ENCODE results near the gene SLC37A2.
A peak's percentile ranks its signal among the peaks of the same experiment; 100 is the strongest.

SLC37A2 gene

DNA sequence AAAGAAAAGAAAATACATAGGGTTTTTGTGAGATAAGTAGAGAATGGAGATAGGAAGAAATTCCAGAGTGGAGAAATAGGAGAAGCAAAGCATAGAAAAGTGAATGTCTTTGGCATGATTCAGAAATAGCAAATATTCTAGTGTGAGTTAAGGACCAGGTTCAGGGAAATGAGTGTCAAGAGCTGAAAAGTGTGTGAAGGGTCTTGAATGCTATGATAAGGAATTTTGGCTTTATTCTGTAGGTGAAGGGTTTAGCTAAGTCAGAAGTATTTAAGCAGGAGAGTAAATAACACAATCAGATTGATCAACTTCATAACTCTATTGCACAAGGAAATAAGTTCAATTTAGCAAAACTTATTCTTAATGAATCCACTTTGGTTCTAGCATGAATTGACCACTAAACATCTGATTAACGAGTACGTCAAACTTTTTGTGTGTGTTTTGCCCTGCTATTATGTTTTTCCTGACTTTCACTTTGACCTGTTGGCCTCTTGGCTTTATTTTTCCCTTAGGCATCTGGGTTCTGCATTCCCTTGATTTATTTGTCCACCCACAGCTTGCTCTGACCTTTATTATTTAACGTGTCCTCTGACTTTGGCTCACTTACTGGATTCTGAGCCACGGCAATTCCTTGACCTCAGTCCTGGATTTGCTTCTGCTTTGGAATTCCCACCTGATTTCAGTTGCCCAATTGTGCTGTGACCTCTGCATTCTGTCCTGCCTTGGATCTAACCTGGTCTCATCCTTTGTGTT, 60.3 kb downstream of the SLC37A2 start:
- no peak overlapping the region for H3K4me3 ChIP-seq (ENCODE audit: low read depth, low read length)
- TF ChIP-seq, protein P1, sequence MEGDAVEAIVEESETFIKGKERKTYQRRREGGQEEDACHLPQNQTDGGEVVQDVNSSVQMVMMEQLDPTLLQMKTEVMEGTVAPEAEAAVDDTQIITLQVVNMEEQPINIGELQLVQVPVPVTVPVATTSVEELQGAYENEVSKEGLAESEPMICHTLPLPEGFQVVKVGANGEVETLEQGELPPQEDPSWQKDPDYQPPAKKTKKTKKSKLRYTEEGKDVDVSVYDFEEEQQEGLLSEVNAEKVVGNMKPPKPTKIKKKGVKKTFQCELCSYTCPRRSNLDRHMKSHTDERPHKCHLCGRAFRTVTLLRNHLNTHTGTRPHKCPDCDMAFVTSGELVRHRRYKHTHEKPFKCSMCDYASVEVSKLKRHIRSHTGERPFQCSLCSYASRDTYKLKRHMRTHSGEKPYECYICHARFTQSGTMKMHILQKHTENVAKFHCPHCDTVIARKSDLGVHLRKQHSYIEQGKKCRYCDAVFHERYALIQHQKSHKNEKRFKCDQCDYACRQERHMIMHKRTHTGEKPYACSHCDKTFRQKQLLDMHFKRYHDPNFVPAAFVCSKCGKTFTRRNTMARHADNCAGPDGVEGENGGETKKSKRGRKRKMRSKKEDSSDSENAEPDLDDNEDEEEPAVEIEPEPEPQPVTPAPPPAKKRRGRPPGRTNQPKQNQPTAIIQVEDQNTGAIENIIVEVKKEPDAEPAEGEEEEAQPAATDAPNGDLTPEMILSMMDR (IDR thresholded peaks at IDR 0.05; ENCODE audit: borderline replicate concordance, insufficient read depth, low read depth, low read length): no peak

DNA sequence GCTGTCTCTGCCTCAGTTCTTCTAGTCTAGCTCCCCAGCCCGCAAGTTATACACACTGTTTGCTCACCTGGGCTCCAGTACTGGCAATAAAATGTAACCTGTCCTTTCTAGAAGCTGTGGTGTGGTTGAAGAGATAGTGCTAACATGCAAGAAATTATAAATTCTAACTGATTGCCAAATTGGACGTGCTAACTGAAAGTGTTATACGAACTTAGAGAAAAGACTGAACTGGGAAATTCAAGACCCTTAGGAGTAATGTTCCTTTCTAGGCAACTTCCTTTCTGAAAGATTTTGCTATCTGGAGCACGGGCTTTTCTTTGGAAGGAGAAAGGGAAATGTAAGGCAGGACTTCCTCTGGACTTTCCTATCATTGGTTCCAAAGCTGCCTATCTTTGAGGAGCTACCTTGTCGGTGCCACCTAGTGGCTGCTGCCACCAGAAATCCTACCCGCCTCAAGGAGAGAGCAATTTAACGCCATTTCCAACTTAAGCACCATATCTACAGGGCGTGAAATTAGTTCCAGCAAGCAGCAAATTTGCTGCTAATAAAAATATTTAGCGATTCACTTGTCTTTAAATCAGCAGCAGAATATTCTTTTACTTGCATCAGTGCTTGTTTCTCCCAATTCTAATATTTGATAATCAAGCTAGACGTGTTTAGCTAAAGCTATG, 61.0 kb downstream of the SLC37A2 start:
- no peak overlapping the region for H3K4me3 ChIP-seq (ENCODE audit: low read depth, low read length)
- TF ChIP-seq, protein P1 (IDR thresholded peaks at IDR 0.05; ENCODE audit: borderline replicate concordance, insufficient read depth, low read depth, low read length): peak; percentile 64

DNA sequence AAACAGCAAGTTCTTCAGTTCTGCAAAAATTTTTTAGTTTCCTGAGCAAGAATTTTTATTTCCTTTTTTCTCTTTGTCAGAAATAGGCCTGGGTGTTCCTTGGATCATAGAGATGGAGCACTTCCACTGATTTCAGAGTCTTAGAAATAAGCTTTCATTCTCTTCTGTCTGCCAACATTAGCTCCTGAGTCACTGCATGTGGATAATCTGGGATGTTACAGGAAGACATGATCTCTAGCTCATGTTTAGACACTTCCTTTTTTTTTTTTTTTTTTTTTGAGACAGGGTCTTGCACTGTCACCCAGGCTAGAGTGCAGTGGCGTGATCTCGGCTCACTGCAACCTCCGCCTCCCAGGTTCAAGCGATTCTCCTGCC, 61.5 kb downstream of the SLC37A2 start:
- TF ChIP-seq, protein P1 (IDR thresholded peaks at IDR 0.05; ENCODE audit: borderline replicate concordance, insufficient read depth, low read depth, low read length): no peak
- H3K4me3 ChIP-seq (ENCODE audit: low read depth, low read length): no peak overlapping the region

DNA sequence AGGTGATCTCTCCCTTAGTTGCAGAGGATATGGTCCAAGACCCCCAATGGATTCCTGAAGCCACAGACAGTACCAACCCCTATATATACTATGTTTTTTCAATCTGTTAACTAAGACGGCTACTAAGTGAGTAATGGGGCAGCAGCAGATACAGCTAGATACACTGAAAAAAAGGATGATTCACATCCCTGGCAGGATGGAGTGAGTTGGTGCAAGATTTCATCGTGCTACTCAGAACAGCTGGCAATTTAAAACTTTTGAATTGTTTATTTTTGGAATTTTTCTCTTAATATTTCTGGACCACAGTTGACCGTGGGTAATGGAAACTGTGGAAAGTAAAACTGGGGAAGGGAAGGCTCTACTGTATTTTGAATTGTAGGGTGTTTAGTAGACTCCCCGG, 65.3 kb downstream of the SLC37A2 start:
- TF ChIP-seq, protein P1 (IDR thresholded peaks at IDR 0.05; ENCODE audit: borderline replicate concordance, insufficient read depth, low read depth, low read length): no peak
- no peak overlapping the region for H3K4me3 ChIP-seq (ENCODE audit: low read depth, low read length)

DNA sequence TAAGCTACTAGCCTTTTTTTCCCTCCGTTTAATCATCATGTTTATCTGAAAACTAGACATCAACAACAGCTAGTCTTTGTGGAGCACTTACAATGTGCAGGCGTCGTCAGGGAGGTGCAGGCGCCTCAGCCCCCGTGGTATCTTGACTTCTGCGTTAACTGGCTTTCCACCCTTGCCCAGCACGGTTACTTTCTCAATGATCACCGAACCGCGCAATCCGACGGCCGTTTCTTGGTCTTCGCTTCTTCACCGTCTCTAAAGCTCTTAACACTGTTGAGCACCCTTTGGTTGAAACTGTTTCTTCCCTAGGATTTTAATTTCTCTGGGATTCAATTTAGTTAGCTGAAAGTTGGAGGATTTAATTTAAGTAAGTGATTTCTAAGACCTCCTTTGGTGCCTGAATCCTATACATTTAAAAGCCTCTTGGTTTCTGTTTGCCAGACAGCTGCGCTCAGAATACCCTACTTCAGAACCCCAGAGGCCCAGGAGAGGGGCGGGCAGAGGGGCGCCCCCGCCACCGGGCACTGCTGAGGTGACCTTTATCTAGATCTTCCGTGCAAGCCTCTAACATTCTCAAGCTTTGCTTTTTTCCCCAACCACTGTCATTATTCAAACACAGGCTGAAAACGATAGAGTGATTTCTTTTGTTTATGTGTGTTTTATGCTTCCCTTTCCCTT, 66.3 kb downstream of the SLC37A2 start:
- H3K4me3 ChIP-seq (ENCODE audit: low read depth, low read length): no peak overlapping the region
- TF ChIP-seq, protein P1 (IDR thresholded peaks at IDR 0.05; ENCODE audit: borderline replicate concordance, insufficient read depth, low read depth, low read length): no peak

DNA sequence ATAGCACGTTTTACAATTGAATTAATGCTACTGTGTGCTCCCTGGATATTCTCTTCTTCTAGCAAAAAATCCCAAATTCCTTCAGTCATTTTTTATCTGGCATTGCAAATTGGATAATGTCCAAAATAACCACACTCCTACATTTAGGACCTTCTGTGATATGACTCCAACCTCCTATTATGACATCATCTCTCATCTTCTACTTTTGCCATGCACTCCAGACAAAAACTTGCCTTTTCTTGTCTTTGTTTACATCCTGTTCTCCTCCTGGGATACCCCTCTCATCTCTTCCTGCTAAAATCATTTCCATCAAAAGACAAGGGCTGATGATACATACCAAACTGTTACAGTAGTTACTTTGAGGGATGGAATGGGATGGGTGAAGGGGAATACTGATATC, 69.0 kb downstream of the SLC37A2 start:
- H3K4me3 ChIP-seq (ENCODE audit: low read depth, low read length): no peak overlapping the region
- TF ChIP-seq, protein P1 (IDR thresholded peaks at IDR 0.05; ENCODE audit: borderline replicate concordance, insufficient read depth, low read depth, low read length): no peak

All from GM12875 (cell line).